Measurements from ENCODE around the gene ACTN2. TPM values are rescaled to one million over a fixed set of nuclear protein-coding genes. Genes with fewer than 3 reads are reported as not detected.

ACTN2 gene
- total RNA-seq, 1 experiment from 2014 or later = not detected

DNA sequence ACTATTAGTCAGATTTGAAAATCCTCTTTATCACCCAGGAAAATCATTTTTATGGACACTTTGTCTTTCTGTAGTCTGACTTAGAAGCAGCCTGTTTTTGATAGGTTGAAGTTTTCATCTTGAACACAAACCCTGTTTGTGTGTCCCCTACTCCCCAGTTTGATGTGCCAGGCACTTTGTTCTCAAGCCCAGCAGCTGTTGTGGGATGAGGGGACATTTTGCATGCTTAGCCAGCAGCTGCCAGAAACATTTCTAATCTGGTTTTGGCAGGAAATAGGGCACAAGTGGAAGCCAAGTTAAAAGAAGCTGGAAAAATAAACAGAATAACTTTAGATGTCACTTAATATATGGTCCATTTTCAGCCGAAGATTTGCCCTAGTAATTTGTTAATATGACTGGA is 29.9 kb downstream of the ACTN2 start:
- Histone ChIP-seq H3K27me3 (ENCODE audit: low read length) (peaks cover 38% of the 10 kb centered on the region), H3K4me1 (ENCODE audit: insufficient read depth, low read length) (no peaks in the 10 kb centered on the region), H3K4me3 (ENCODE audit: low read length) (no peak overlapping the region), H3K9ac (ENCODE audit: low read length) (no peak overlapping the region), H3K9me2 (replicated peaks; ENCODE audit: low read length) (no peaks in the 10 kb centered on the region), H3K79me2 (ENCODE audit: low read length) (no peaks in the 10 kb centered on the region), H3K9me3 (ENCODE audit: low read length) (no peaks in the 10 kb centered on the region), H4K20me1 (ENCODE audit: low read length) (no peaks in the 10 kb centered on the region), H2AFZ (ENCODE audit: low read length) (no peak overlapping the region), H3K27ac (ENCODE audit: low read length) (no peak overlapping the region), H3K36me3 (ENCODE audit: low read depth, low read length) (no peaks in the 10 kb centered on the region), H3K4me2 (ENCODE audit: low read length) (no peak overlapping the region), H3F3A (ENCODE audit: low read length, unreplicated experiment) (no peaks in the 10 kb centered on the region)
- ATAC-seq = no peak
- no peak for DNase-seq
- ChIA-PET POLR2A (ENCODE audit: unreplicated experiment) (no interaction called here), CTCF (no interaction called here)
- intact Hi-C loops (cut with micrococcal nuclease) = no loop called here
- BruUV-seq (replicated peaks) = no TSS peak
- no peak for TF ChIP-seq EZH2phosphoT487 (IDR thresholded peaks at IDR 0.05; ENCODE audit: borderline replicate concordance, low read length)
- TF ChIP-seq CTCF (conservative IDR thresholded peaks at IDR 0.05; ENCODE audit: low read depth, low read length) = no peak

DNA sequence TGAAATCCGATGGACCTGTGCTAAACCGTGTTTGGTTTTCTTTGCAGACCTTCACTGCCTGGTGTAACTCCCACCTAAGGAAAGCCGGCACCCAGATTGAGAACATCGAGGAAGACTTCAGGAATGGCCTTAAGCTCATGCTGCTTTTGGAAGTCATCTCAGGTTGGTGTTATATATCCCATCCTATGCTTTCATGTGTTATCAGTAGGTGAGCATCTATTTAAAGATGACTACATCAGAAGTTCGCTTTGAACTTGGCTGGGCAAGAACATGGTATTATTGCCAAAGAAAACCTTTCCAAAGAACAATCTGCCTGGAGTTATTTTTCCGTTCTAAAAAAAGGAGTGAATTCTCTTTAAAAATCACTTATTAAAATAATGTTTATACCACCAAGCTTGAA is 31.5 kb downstream of the ACTN2 start:
- POLR2A ChIA-PET (ENCODE audit: unreplicated experiment) = no interaction called here
- H3K4me1 ChIP-seq (ENCODE audit: insufficient read depth, low read length) = no peaks in the 10 kb centered on the region
- TF ChIP-seq EZH2phosphoT487 (IDR thresholded peaks at IDR 0.05; ENCODE audit: borderline replicate concordance, low read length) = no peak
- TF ChIP-seq CTCF (conservative IDR thresholded peaks at IDR 0.05; ENCODE audit: low read depth, low read length) = no peak
- TF ChIP-seq EZH2 (IDR thresholded peaks at IDR 0.05; ENCODE audit: low read length, unreplicated experiment) = no peak
- no peaks in the 10 kb centered on the region for H3K36me3 ChIP-seq (ENCODE audit: low read depth, low read length)
- no peaks in the 10 kb centered on the region for H3K79me2 ChIP-seq (ENCODE audit: low read length)
- CTCF ChIA-PET = no interaction called here
- DNase-seq (no peak), ATAC-seq (no peak)
- H3K9me3 ChIP-seq (ENCODE audit: low read length) = no peaks in the 10 kb centered on the region
- no peak overlapping the region for H2AFZ ChIP-seq (ENCODE audit: low read length)
- H3K9ac ChIP-seq (ENCODE audit: low read length) = no peak overlapping the region
- H3F3A ChIP-seq (ENCODE audit: low read length, unreplicated experiment) = no peaks in the 10 kb centered on the region
- BruUV-seq (replicated peaks) = no TSS peak
- H3K4me2 ChIP-seq (ENCODE audit: low read length) = no peak overlapping the region
- H3K27me3 ChIP-seq (ENCODE audit: low read length) = peaks cover 28% of the 10 kb centered on the region
- H4K20me1 ChIP-seq (ENCODE audit: low read length) = no peaks in the 10 kb centered on the region
- H3K27ac ChIP-seq (ENCODE audit: low read length) = no peak overlapping the region
- H3K4me3 ChIP-seq (ENCODE audit: low read length) = no peak overlapping the region
- no peaks in the 10 kb centered on the region for H3K9me2 ChIP-seq (replicated peaks; ENCODE audit: low read length)
- intact Hi-C loops (cut with micrococcal nuclease) = no loop called here

GRCh38 chr1:236718328-236718727 is 32.0 kb downstream of the ACTN2 start:
- intact Hi-C loops (cut with micrococcal nuclease) = no loop called here
- H3K4me3 ChIP-seq (ENCODE audit: low read length) = no peak overlapping the region
- H3K36me3 ChIP-seq (ENCODE audit: low read depth, low read length) = no peaks in the 10 kb centered on the region
- no peak for DNase-seq
- H3F3A ChIP-seq (ENCODE audit: low read length, unreplicated experiment) = no peaks in the 10 kb centered on the region
- H3K27ac ChIP-seq (ENCODE audit: low read length) = no peak overlapping the region
- no peak overlapping the region for H2AFZ ChIP-seq (ENCODE audit: low read length)
- no peaks in the 10 kb centered on the region for H3K9me3 ChIP-seq (ENCODE audit: low read length)
- TF ChIP-seq EZH2phosphoT487 (IDR thresholded peaks at IDR 0.05; ENCODE audit: borderline replicate concordance, low read length) (no peak), CTCF (conservative IDR thresholded peaks at IDR 0.05; ENCODE audit: low read depth, low read length) (no peak), EZH2 (IDR thresholded peaks at IDR 0.05; ENCODE audit: low read length, unreplicated experiment) (no peak)
- no peaks in the 10 kb centered on the region for H3K79me2 ChIP-seq (ENCODE audit: low read length)
- no peaks in the 10 kb centered on the region for H3K9me2 ChIP-seq (replicated peaks; ENCODE audit: low read length)
- no peak overlapping the region for H3K9ac ChIP-seq (ENCODE audit: low read length)
- no peaks in the 10 kb centered on the region for H4K20me1 ChIP-seq (ENCODE audit: low read length)
- ATAC-seq = no peak
- peaks cover 32% of the 10 kb centered on the region for H3K27me3 ChIP-seq (ENCODE audit: low read length)
- H3K4me1 ChIP-seq (ENCODE audit: insufficient read depth, low read length) = no peaks in the 10 kb centered on the region
- POLR2A ChIA-PET (ENCODE audit: unreplicated experiment) = no interaction called here
- BruUV-seq (replicated peaks) = no TSS peak
- CTCF ChIA-PET = no interaction called here
- no peak overlapping the region for H3K4me2 ChIP-seq (ENCODE audit: low read length)

All from PC-3 (cell line).